HAP-1 (cell line): ENCODE results near the gene WDR13.
A peak's percentile ranks its signal among the peaks of the same experiment; 100 is the strongest.
"Not testable (repeated sequence)": the region's sequence is repeated elsewhere in the genome, so short reads cannot be mapped to it uniquely, and the experiment has no call there.

Experiments used
- DNase-seq, 2 experiments: peaks; one replicate each; pipeline ENCODE4 v3.0.0-alpha.2; 2016 to 2020; ENCODE audit warnings: low spot score in 2 of 2
- H3K27me3 ChIP-seq: fragments of 250-450 bp; sonication (Bioruptor Pico); 2 replicates; pipeline ENCODE4 v1.5.1; 2020; ENCODE audit warnings: low read depth, mild to moderate bottlenecking, moderate library complexity
- H3K36me3 ChIP-seq: fragments of 250-450 bp; sonication (Bioruptor Pico); replicated peaks from 2 replicates; pipeline ENCODE4 v1.5.1; 2020; ENCODE audit warnings: mild to moderate bottlenecking
- H3K4me1 ChIP-seq: fragments of 250-450 bp; sonication (Bioruptor Pico); 2 replicates; pipeline ENCODE4 v1.5.1; 2020; ENCODE audit warnings: mild to moderate bottlenecking
- H3K4me3 ChIP-seq: fragments of 250-450 bp; sonication (Bioruptor Pico); 2 replicates; pipeline ENCODE4 v1.5.1; 2020; ENCODE audit warnings: mild to moderate bottlenecking, moderate library complexity
- H3K9me3 ChIP-seq: fragments of 250-450 bp; sonication (Bioruptor Pico); 2 replicates; pipeline ENCODE4 v1.5.1; 2020; ENCODE audit warnings: mild to moderate bottlenecking, moderate library complexity
- in situ Hi-C: fragments of 300-500 bp; cut with MboI; formaldehyde crosslinking; loops from 3 replicates; pipeline ENCODE4 v1.14.3; 2020; ENCODE audit warnings: low sequenced_read_pairs, inconsistent platforms, mixed read lengths

The WDR13 gene

GRCh38 chrX:48597353-48598264 lies at the start of gene WDR13:
Gene WDR13 (plus strand): TSS chrX:48597492. CDS start chrX:48597997, 505 bp downstream.
- Histone ChIP-seq H3K9me3 (no peaks in the 10 kb centered on the region), H3K36me3 (peaks cover 31% of the 10 kb centered on the region), H3K27me3 (no peaks in the 10 kb centered on the region), H3K4me1 (peaks cover 7% of the 10 kb centered on the region), H3K4me3 (peak within 1 kb of the TSS; percentile 90)
- DNase-seq: peak; percentile 92 to 97
- in situ Hi-C loops: no loop called here

- no peak for DNase-seq
- in situ Hi-C loops: no loop called here
- Histone ChIP-seq H3K4me3 (no peak overlapping the region), H3K36me3 (peaks cover 24% of the 10 kb centered on the region), H3K4me1 (no peaks in the 10 kb centered on the region), H3K9me3 (no peaks in the 10 kb centered on the region), H3K27me3 (no peaks in the 10 kb centered on the region)
Observed at GRCh38 chrX:48548871-48549270, 48.4 kb upstream of the WDR13 start.

- H3K9me3 ChIP-seq, H3K4me1 ChIP-seq, in situ Hi-C loops, DNase-seq, H3K27me3 ChIP-seq, H3K4me3 ChIP-seq: not testable (repeated sequence)
- H3K36me3 ChIP-seq: peaks cover 32% of the 10 kb centered on the region
Observed at GRCh38 chrX:48555731-48556325, 41.5 kb upstream of the WDR13 start.

GRCh38 chrX:48558271-48558670 lies 39.0 kb upstream of the WDR13 start:
- Histone ChIP-seq H3K36me3 (peaks cover 45% of the 10 kb centered on the region), H3K4me1 (no peaks in the 10 kb centered on the region), H3K27me3 (no peaks in the 10 kb centered on the region), H3K9me3 (no peaks in the 10 kb centered on the region), H3K4me3 (no peak overlapping the region)
- no peak for DNase-seq
- in situ Hi-C loops: no loop called here

- no peaks in the 10 kb centered on the region for H3K27me3 ChIP-seq
- in situ Hi-C loops: no loop called here
- no peaks in the 10 kb centered on the region for H3K4me1 ChIP-seq
- peaks cover 47% of the 10 kb centered on the region for H3K36me3 ChIP-seq
- H3K4me3 ChIP-seq: no peak overlapping the region
- no peak for DNase-seq
- H3K9me3 ChIP-seq: no peaks in the 10 kb centered on the region
Observed at GRCh38 chrX:48559636-48560035, 37.7 kb upstream of the WDR13 start.

- DNase-seq: no peak
- H3K36me3 ChIP-seq: peaks cover 43% of the 10 kb centered on the region
- H3K9me3 ChIP-seq: no peaks in the 10 kb centered on the region
- in situ Hi-C loops: no loop called here
- no peak overlapping the region for H3K4me3 ChIP-seq
- no peaks in the 10 kb centered on the region for H3K4me1 ChIP-seq
- no peaks in the 10 kb centered on the region for H3K27me3 ChIP-seq
Observed at GRCh38 chrX:48560056-48560455, 37.2 kb upstream of the WDR13 start.

- Histone ChIP-seq H3K36me3 (peaks cover 43% of the 10 kb centered on the region), H3K4me1 (no peaks in the 10 kb centered on the region), H3K4me3 (no peak overlapping the region), H3K27me3 (no peaks in the 10 kb centered on the region), H3K9me3 (no peaks in the 10 kb centered on the region)
- in situ Hi-C loops: no loop called here
- DNase-seq: no peak
Observed at GRCh38 chrX:48560681-48561080, 36.6 kb upstream of the WDR13 start.

GRCh38 chrX:48569958-48570357 lies 27.3 kb upstream of the WDR13 start:
- no peak for DNase-seq
- H3K9me3 ChIP-seq: no peaks in the 10 kb centered on the region
- in situ Hi-C loops: no loop called here
- H3K4me1 ChIP-seq: no peaks in the 10 kb centered on the region; the same call in 1 of the 2 replicates
- H3K36me3 ChIP-seq: peaks cover 2% of the 10 kb centered on the region
- H3K4me3 ChIP-seq: no peak overlapping the region
- no peaks in the 10 kb centered on the region for H3K27me3 ChIP-seq

GRCh38 chrX:48573690-48574269 lies 23.5 kb upstream of the WDR13 start:
- Histone ChIP-seq H3K27me3 (no peaks in the 10 kb centered on the region), H3K9me3 (no peaks in the 10 kb centered on the region), H3K36me3 (peaks cover 40% of the 10 kb centered on the region), H3K4me3 (peak overlapping the region; percentile 95), H3K4me1 (peaks cover 25% of the 10 kb centered on the region)
- DNase-seq: peak in 1 of 2 experiments; percentile 66
- in situ Hi-C loops: no loop called here

- Histone ChIP-seq H3K9me3 (no peaks in the 10 kb centered on the region), H3K36me3 (peaks cover 48% of the 10 kb centered on the region), H3K4me1 (peaks cover 25% of the 10 kb centered on the region), H3K4me3 (peak within 1 kb of the TSS; percentile 95), H3K27me3 (no peaks in the 10 kb centered on the region)
- in situ Hi-C loops: no loop called here
- DNase-seq: peak; percentile 92 to 98
Observed at GRCh38 chrX:48574270-48575266, 22.7 kb upstream of the WDR13 start, which contains the start of gene RBM3. Gene RBM3 (plus strand): TSS chrX:48574484. CDS start chrX:48575181, 697 bp downstream.

GRCh38 chrX:48575642-48576041 lies 21.6 kb upstream of the WDR13 start:
- Histone ChIP-seq H3K4me3 (peak overlapping the region; percentile 95), H3K27me3 (no peaks in the 10 kb centered on the region), H3K9me3 (no peaks in the 10 kb centered on the region), H3K4me1 (peaks cover 25% of the 10 kb centered on the region), H3K36me3 (peaks cover 57% of the 10 kb centered on the region)
- DNase-seq: no peak
- in situ Hi-C loops: no loop called here

- peak overlapping the region; percentile 95 for H3K4me3 ChIP-seq
Observed at GRCh38 chrX:48576108-48576507, 21.2 kb upstream of the WDR13 start.

GRCh38 chrX:48578661-48579128 lies 18.6 kb upstream of the WDR13 start:
- DNase-seq: peak in 1 of 2 experiments; percentile 43
- Histone ChIP-seq H3K36me3 (peaks cover 57% of the 10 kb centered on the region), H3K27me3 (no peaks in the 10 kb centered on the region), H3K4me3 (no peak overlapping the region), H3K9me3 (no peaks in the 10 kb centered on the region), H3K4me1 (peaks cover 25% of the 10 kb centered on the region)
- in situ Hi-C loops: no loop called here

More at GRCh38 chrX:48576108-48576507, 21.2 kb upstream of the WDR13 start:
- in situ Hi-C loops: no loop called here
- Histone ChIP-seq H3K9me3 (no peaks in the 10 kb centered on the region), H3K36me3 (peaks cover 57% of the 10 kb centered on the region), H3K27me3 (no peaks in the 10 kb centered on the region), H3K4me1 (peaks cover 25% of the 10 kb centered on the region)
- no peak for DNase-seq
